Vagina (tissue), 2 donors: Measurements from ENCODE around the gene HOXC5.

Experiments used
- CTCF ChIP-seq, 3 experiments: fragments of 450-650 bp in 2 of 3; fragments of 200-600 bp in 1 of 3; sonication (generic) in 1 of 3; IDR thresholded peaks; one replicate each; pipeline ENCODE4 v1.5.1; 2017 to 2019; ENCODE audit warnings: antibody characterized with exemption in 3 of 3, mild to moderate bottlenecking in 2 of 3, moderate library complexity in 2 of 3
- POLR2AphosphoS5 ChIP-seq, 2 donors: sonication (generic); formaldehyde crosslinking; IDR thresholded peaks; one replicate each; pipeline ENCODE4 v1.9.0; 2017; ENCODE audit warnings: antibody characterized with exemption in 2 of 2, mild to moderate bottlenecking in 2 of 2, low read depth in 1 of 2; ENCODE audit not compliant: insufficient read depth in 1 of 2

- no peak for TF ChIP-seq CTCF (IDR thresholded peaks at IDR 0.05)
- no peak for TF ChIP-seq POLR2AphosphoS5 (IDR thresholded peaks at IDR 0.05; ENCODE audit: insufficient read depth in 1 of 2, low read depth in 1 of 2)
Observed at GRCh38 chr12:54012631-54013409, 20.0 kb upstream of the HOXC5 start.
